ENCODE data around the gene SSBP3.

The SSBP3 gene

GRCh38 chr1:54409156-54410142 lies 3.3 kb upstream of the SSBP3 start:
- DNase-seq, result peak in 1 of 2 donors; percentile 47

GRCh38 chr1:54408147-54409066 lies 2.2 kb upstream of the SSBP3 start:
- peak in 1 of 2 donors; percentile 52 for DNase-seq

DNA sequence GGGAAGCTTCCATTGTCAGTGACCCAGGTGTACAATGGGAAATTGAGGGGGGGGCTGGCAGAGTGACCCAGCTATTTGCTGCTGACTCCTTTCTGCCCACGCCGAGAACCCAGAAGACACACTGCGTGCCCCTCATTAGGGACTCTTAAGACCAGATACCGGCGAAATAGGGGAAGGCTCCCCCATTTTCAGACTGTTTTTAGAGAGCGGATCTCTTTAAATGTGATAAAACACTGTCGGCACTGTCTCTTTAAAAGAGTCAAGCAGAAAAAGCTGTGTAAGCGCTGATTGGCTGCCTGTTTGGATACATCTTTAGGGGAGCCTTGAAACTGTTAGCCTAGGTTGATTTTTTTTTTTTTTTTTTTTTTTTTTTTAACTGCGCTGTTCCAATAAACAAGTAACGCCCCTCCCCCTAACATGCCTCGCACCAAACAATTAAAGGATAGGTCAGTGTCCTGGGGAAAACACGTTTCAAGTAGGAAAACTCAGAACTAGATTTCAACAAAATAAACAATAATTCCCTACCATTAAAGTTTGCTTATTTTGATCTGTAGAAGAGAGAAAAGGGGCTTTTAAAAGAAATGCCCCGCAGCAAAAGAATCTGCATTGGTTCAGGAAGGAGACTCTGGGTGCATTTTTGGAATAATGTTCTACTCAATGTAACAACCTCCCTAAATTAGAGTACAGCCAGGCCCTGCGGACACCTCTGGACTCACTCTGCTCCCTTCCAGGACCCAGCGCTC lies 1.4 kb upstream of the SSBP3 start:
- peak in 1 of 2 donors; percentile 76 for DNase-seq

- no peak for DNase-seq
Observed at GRCh38 chr1:54407154-54407403, 885 bp upstream of the SSBP3 start.

- no peak for DNase-seq
Observed at GRCh38 chr1:54405898-54406293, 298 bp downstream of the SSBP3 start.

DNA sequence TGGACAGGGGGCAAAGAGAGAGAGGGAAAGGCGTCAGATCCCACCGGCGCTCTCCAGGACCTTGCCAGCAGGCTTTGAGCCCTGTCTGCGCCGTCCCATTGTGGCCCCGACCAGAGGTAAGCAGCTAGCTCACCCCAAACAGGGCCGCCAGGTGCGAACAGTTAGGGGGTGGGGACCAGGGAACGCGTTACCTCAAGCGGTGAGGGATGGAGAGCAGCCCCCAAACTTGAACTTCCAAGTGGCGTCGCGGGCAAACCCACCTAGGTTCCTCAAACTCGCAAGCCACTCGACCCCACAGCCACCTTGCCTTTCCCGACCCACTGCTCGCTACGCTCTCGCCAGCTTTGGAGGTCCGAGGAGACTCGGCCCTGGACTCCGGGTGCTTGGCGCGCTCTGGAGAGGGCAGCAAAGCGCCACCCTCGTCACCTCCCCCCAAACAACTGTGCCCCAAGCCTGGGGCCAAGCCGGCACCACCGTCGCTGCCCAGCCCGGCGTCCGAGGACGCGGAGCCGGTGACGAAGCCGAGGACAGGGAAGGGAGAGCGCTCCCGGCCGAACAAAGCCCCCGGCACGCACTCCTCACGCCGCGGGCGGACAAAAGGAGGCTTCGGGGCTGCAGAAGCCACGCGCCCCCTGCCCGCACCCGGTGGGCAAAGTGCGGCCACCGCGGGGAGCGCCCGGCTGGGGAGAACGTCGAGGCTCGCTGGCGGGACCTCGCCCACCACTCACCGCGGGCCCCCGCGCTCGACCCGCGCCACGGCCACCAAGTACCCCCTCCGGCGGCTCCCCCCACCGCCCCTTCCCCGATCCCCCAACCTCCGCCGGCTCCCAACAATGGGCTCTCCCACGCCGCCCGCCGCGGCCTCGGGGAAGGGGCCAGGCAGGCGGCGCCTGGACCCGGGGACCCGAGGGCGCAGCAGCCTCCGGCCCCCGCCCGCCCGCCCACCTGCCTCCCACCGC lies 976 bp downstream of the SSBP3 start:
- peak in 1 of 2 donors; percentile 14 for DNase-seq

GRCh38 chr1:54404263-54404662 lies 1.9 kb downstream of the SSBP3 start:
- DNase-seq, result no peak

DNA sequence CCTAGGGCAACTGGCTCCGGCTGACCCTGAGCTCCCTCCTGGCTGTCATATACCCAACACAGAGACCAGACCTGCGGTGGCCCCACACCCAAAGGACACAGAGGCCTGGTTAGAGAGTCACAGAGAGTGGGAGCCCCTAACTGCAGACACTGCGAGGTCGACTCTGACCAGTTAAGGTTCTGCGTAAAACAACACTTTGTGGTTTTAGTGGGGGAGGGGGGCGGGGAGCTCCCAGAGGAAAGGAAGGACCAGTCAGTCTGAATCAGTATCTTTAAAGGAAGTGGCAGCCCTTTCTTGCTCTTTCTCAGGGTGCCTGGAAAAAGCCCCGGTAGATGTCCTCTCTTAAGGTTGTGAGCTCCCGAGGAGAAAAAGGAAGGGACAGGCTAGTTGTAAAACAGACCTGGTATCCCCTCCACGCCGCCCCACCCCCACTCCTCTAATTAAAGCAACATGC lies 2.4 kb downstream of the SSBP3 start:
- peak in 1 of 2 donors; percentile 10 for DNase-seq

DNA sequence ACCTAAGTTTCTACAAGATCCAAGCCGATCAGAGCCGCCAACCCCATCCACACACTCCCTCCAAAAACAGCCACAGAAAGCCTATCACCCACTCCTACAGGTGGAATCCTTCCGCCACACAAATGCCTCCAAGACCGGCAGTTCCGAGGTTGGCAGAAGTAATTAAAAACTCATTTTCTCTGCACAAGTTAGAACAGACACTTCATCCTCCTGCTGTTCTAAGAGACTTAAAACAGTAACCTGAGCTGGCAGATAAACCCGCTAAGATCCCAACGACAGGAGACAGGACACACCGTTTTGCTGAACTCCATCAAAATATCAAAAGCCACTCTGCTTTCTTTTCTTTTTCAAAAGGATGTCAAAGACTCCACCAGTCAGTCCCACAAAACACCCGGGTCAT lies 2.8 kb downstream of the SSBP3 start:
- no peak for DNase-seq

DNA sequence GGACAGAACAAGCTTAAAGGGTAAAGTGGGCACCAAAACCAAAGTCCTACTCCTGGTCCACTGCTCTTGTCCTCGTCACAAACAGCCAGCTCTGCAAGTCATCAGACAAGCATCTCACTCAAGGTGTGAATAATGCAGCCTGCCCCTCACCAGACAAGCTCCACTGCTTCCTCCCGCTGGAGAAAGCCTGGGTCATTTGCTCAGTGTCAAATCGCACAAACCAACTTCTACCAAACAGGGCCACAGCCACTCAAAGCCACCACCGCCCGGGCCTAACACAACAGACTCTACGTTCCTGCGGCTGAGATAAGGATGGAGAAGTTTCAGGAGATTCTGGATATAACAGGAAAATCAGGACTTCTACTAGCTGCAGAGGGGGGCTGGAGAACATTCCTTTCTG lies 3.3 kb downstream of the SSBP3 start:
- DNase-seq, result no peak

- no peak for DNase-seq
Observed at GRCh38 chr1:54401799-54402198, 4.4 kb downstream of the SSBP3 start.

DNA sequence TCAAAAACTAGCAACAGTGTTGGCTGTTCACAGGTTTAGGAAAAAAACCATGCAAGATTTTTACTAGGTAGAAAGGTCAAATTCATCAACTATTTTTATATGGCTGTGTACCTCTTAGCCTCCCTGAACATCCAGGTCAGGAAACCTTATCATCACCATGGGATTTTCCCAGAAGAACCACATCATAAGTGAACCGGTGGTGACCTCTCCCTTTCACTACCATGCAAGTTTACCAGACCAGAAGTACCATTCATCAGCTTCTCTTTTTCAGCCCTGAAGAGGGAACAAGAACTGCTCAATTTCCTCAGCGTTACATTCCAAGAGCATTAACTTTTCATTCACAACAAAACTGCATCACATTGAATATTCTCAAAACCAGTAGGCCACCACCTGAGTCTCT lies 5.9 kb downstream of the SSBP3 start:
- no peak for DNase-seq

GRCh38 chr1:54399765-54400164 lies 6.4 kb downstream of the SSBP3 start:
- DNase-seq, result no peak

DNA sequence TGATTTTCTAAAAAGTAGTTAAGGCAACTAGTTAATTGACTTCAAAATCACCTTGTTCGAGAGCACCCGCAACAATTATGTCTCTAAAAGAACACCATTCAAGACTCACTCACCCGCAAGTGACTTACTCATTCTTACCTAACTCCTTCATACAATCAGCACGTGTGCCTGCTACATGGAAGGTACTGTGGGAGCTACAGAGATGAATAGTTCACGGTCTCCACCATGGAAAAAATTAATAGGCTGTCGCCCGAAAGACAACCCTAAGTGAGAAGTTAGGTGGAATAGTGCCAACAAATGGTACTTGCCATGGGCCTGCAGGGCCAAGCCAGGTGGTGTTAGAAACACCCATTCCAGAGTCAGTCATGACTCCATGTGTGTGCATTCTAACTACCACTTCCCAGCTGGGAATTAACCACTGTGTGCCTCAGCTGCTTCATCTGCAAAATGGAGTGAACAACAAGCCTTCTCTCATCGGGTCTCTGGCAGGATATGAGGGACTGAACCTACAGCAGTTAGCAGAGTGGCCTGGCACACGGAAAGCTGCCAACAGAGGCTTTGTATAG lies 7.1 kb downstream of the SSBP3 start:
- DNase-seq, result no peak

GRCh38 chr1:54397980-54398379 lies 8.2 kb downstream of the SSBP3 start:
- DNase-seq, result no peak

- DNase-seq, result no peak
Observed at GRCh38 chr1:54397090-54397591, 9.1 kb downstream of the SSBP3 start.

DNA sequence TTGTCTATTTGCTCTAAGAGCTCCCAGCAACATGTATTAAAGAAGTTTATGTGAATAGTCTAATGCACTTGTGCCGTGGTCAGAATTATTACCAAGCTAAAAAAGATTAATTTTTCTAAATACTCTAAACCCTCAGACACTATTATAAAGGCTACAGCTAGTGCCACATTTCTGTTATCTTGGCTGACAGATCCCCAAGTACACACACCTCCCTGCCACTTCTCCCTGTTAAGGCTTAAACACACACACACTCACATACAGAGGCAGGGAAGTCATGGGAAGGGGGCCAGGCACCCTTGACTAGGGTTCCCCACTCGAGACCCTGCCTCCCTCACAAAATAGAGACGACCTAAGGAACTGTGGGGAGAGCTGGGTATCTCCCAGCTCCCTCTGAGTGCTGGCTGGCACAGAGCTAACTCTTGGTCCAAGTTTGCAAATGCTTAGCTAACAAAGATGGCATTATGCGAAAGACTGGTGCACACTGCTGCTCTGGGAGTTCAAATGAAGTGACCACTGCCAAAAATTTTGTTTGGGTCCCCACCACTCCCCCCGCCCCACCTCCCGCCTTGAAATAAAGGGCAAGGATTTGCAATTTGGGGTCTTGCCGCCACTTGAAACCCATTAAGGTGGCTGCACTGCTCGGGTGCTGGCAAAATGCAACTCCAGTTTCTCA lies 9.8 kb downstream of the SSBP3 start:
- no peak for DNase-seq

- DNase-seq, result no peak
Observed at GRCh38 chr1:54395281-54395934, 10.8 kb downstream of the SSBP3 start.

- no peak for DNase-seq
Observed at GRCh38 chr1:54394104-54394503, 12.1 kb downstream of the SSBP3 start.

GRCh38 chr1:54392401-54392800 lies 13.8 kb downstream of the SSBP3 start:
- DNase-seq, result no peak
